Esophagus muscularis mucosa (tissue), 4 donors: ENCODE measurements around the gene DNLZ. TPM values are rescaled to one million over a fixed set of nuclear protein-coding genes. Genes with fewer than 3 reads are reported as not detected.
"Not testable (repeated sequence)": the region's sequence is repeated elsewhere in the genome, so short reads cannot be mapped to it uniquely, and the experiment has no call there.

Experiments used
- DNase-seq: peaks from one replicate; pipeline ENCODE4 v3.0.0-alpha.2; 2017; ENCODE audit errors: extremely low spot score
- H3K27ac ChIP-seq, 4 donors: fragments of 200-600 bp; sonication (generic); replicated peaks in 1 of 4; 1 replicate in 3 of 4; 2 replicates in 1 of 4; pipeline ENCODE4 v1.5.1; 2016 to 2019; ENCODE audit warnings: mild to moderate bottlenecking in 1 of 4
- H3K27me3 ChIP-seq, 4 donors: fragments of 200-600 bp; sonication (generic); one replicate each; pipeline versions ENCODE4 v1.5.1 to v1.6.0; 2016 to 2019
- H3K36me3 ChIP-seq, 4 donors: fragments of 200-600 bp; sonication (generic); one replicate each; pipeline ENCODE4 v1.5.1; 2016 to 2019
- H3K4me1 ChIP-seq, 4 donors: fragments of 200-600 bp; sonication (generic); one replicate each; pipeline ENCODE4 v1.5.1; 2016 to 2019
- H3K4me3 ChIP-seq, 4 donors: fragments of 200-600 bp; sonication (generic); 1 replicate in 2 of 4; 2 replicates in 2 of 4; pipeline ENCODE4 v1.5.1; 2016 to 2019; ENCODE audit warnings: mild to moderate bottlenecking in 4 of 4, moderate library complexity in 1 of 4
- H3K9me3 ChIP-seq, 4 donors: fragments of 200-600 bp; sonication (generic); 1 replicate in 3 of 4; 2 replicates in 1 of 4; pipeline ENCODE4 v1.5.1; 2016 to 2019
- CTCF ChIP-seq, 3 experiments: fragments of 200-600 bp in 2 of 3; fragments of 450-650 bp in 1 of 3; sonication (generic) in 2 of 3; IDR thresholded peaks; one replicate each; pipeline ENCODE4 v1.5.1; 2017 to 2019; ENCODE audit warnings: antibody characterized with exemption in 3 of 3, mild to moderate bottlenecking in 2 of 3, moderate library complexity in 1 of 3
- EP300 ChIP-seq: sonication (generic); formaldehyde crosslinking; IDR thresholded peaks from one replicate; pipeline ENCODE4 v1.6.1; 2017; ENCODE audit warnings: antibody characterized with exemption
- POLR2A ChIP-seq: fragments of 450-650 bp; IDR thresholded peaks from one replicate; pipeline ENCODE4 v1.6.1; 2017; ENCODE audit warnings: antibody characterized with exemption, moderate library complexity, mild to moderate bottlenecking, low read depth
- POLR2AphosphoS5 ChIP-seq, 2 donors: sonication (generic); formaldehyde crosslinking; IDR thresholded peaks; one replicate each; pipeline ENCODE4 v1.6.1; 2017; ENCODE audit warnings: antibody characterized with exemption in 2 of 2
- WGBS: methylation state at CpG from one replicate; pipeline ENCODE4 v1.1.5; 2018; 5-methylcytosine and 5-hydroxymethylcytosine counted together
- intact Hi-C: fragments of 100-400 bp; cut with DNase I; formaldehyde crosslinking; loops from one replicate; pipeline ENCODE4 v1.15.1; 2023
- total RNA-seq, 4 donors: library from RNA; depleted of rRNA; stranded (reverse); fragments of >200 nt; gene quantifications; one replicate each; pipeline versions ENCODE4 v1.1.0 to v1.2.1, GENCODE V29; 2016

The DNLZ gene
- total RNA-seq, 4 donors from 2014 or later, result 29.5 to 41.3 (median 35.8) TPM

DNA sequence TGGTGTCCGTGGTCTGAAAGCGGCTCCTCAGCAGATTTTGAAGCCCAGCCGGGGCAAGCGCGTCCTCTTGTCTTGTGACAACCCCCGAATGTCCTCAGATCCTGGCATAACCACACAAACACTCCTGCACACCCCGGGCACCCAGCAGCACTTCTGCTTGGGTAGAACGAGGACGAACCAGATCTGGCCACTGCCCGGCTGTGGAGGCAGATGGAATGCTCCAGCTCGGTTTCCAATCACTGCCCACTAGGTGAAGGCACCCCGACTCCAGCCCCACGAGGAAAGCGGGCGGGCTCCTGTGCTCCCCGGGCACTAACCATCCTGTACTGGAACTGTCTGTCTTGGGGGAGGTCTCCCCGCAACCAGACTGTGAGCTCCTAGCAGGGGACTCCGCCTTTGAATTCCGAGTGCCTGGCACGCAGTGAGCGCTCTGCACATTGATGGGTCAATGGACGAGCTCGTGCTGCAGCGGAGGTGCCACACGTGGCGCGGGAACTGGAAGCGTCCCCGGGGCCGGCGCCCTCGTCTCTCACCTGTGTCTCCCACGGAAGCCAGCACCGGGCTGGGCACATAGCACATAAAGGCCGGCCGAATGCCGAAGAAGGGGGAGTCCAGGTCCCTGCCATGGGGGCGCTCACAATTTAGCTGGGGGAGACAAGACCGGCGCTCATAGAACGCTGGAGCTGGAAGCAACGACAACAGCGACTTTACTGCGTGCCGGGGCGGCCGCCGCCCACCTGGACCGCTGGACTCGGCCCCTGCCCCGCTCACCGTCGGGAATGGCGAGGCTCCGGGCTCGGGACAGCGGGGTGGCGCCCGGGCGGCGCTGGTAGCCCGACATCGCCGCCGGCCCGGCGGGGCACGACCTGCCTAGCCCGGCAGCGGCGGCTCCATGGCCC, 46.3 kb upstream of the DNLZ start:
- Histone ChIP-seq H3K36me3 (peaks cover 26 to 63% (median 55%) of the 10 kb centered on the region in 4 donors), H3K4me3 (peak overlapping the region; percentile 87 to 99 (median 94)), H3K4me1 (peaks cover 22 to 40% (median 32%) of the 10 kb centered on the region in 4 donors), H3K9me3 (no peaks in the 10 kb centered on the region), H3K27me3 (no peaks in the 10 kb centered on the region), H3K27ac (peak overlapping the region; percentile 76 to 89 (median 86))
- intact Hi-C loops, result no loop called here
- no peak for DNase-seq
- TF ChIP-seq POLR2AphosphoS5 (IDR thresholded peaks at IDR 0.05) (no peak), POLR2A (no peak), CTCF (IDR thresholded peaks at IDR 0.05) (no peak), EP300 (no peak)
- 19% methylated on average over 23 of the region's 71 CpGs for WGBS

GRCh38 chr9:136407911-136408310, 44.4 kb upstream of the DNLZ start:
- TF ChIP-seq CTCF (IDR thresholded peaks at IDR 0.05) (no peak), POLR2A (no peak), EP300 (no peak), POLR2AphosphoS5 (IDR thresholded peaks at IDR 0.05) (no peak)
- Histone ChIP-seq H3K27me3 (no peaks in the 10 kb centered on the region), H3K9me3 (no peaks in the 10 kb centered on the region), H3K4me1 (peaks cover 22 to 35% (median 31%) of the 10 kb centered on the region in 4 donors), H3K27ac (no peak overlapping the region), H3K4me3 (no peak overlapping the region), H3K36me3 (peaks cover 16 to 59% (median 51%) of the 10 kb centered on the region in 4 donors)
- WGBS, result 87% methylated on average over 7 of the region's 7 CpGs
- no peak for DNase-seq
- intact Hi-C loops, result no loop called here

DNA sequence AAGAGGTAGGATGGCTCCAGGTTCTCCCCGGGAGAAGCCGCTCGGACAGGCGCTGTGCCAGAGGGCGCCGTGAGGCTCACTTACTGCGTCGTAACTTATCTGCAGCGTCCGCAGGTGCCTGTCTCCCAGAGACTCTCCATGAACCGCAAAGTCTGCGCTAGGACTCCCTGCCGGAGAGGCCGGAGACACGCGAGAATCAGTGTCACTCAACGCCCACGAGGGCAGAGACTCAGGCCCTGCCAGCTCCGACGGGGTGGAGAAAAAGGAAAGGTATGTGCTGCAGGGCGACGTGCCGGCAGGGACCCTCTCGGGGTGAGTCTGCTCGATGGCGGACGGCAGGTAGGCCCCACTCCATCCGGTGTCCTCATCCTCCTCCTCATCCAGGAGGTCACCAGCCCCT, 43.5 kb upstream of the DNLZ start:
- 93% methylated on average over 22 of the region's 28 CpGs for WGBS
- peaks cover 16 to 58% (median 53%) of the 10 kb centered on the region in 4 donors for H3K36me3 ChIP-seq
- H3K4me3 ChIP-seq, DNase-seq, H3K27ac ChIP-seq, intact Hi-C loops, H3K9me3 ChIP-seq, H3K27me3 ChIP-seq: not testable (repeated sequence)
- H3K4me1 ChIP-seq, result peaks cover 22 to 31% (median 29%) of the 10 kb centered on the region in 4 donors

DNA sequence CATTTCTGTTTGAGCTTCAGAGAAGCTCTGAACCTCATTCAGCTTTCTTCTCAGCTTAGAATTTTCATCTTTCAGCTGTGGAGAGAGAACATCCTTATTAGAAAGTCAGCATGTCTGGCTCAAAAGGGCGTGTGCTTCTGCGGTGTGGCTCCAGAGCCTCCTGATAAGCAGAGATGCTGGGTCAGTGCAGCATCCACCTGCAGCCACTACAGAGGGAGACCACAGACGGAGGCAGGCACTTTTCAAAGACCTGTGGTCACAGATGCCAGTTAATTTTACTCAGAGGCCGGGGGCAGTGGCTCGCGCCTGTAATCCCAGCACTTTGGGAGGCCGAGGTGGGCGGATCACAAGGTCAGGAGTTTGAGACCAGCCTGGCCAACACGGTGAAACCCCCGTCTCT, 42.4 kb upstream of the DNLZ start:
- 89% methylated on average over 10 of the region's 10 CpGs for WGBS
- Histone ChIP-seq H3K4me1 (peaks cover 10 to 19% (median 17%) of the 10 kb centered on the region in 4 donors), H3K36me3 (peaks cover 16 to 61% (median 55%) of the 10 kb centered on the region in 4 donors)
- DNase-seq, H3K9me3 ChIP-seq, intact Hi-C loops, H3K4me3 ChIP-seq, H3K27me3 ChIP-seq, H3K27ac ChIP-seq: not testable (repeated sequence)

DNA sequence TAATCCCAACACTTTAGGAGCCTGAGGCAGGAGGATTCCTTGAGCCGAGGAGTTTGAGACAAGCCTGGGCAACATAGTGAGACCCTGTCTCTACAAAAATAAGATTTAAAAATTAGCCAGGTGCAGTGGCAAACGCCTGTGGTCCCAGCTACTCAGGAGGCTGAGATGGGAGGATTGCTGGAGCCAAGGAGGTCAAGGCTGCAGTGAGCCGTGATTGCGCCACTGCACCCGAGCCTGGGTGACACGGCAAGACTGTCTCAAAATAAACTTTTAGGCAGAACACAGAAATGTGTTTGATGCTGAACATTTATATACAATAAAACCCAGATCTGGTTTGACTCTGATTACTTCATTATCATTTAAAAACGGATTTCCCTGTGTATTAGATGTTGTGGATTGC, 41.9 kb upstream of the DNLZ start:
- no peaks in the 10 kb centered on the region for H3K9me3 ChIP-seq
- H3K36me3 ChIP-seq, result peaks cover 16 to 61% (median 55%) of the 10 kb centered on the region in 4 donors
- H3K27me3 ChIP-seq, result no peaks in the 10 kb centered on the region
- H3K4me3 ChIP-seq, result no peak overlapping the region
- no peak for DNase-seq
- no peak overlapping the region for H3K27ac ChIP-seq
- intact Hi-C loops, result no loop called here
- TF ChIP-seq POLR2A, result no peak
- TF ChIP-seq CTCF (IDR thresholded peaks at IDR 0.05), result no peak
- TF ChIP-seq POLR2AphosphoS5 (IDR thresholded peaks at IDR 0.05), result no peak
- TF ChIP-seq EP300, result no peak
- H3K4me1 ChIP-seq, result peaks cover 13 to 21% (median 19%) of the 10 kb centered on the region in 4 donors
- 83% methylated on average over 7 of the region's 7 CpGs for WGBS
